Measurements from ENCODE around the gene TMTC2.

The TMTC2 gene

GRCh38 chr12:82695531-82695930, 8.8 kb downstream of the TMTC2 start:
- no peak for DNase-seq
- H3K4me1 ChIP-seq (ENCODE audit: control insufficient read depth, insufficient read depth, low read length, poor library complexity, severe bottlenecking), result no peaks in the 10 kb centered on the region

GRCh38 chr12:82696543-82696942, 9.8 kb downstream of the TMTC2 start:
- no peaks in the 10 kb centered on the region for H3K4me1 ChIP-seq (ENCODE audit: control insufficient read depth, insufficient read depth, low read length, poor library complexity, severe bottlenecking)
- no peak overlapping the region for H3K4me3 ChIP-seq (ENCODE audit: insufficient read depth, low read depth, low read length, poor library complexity, severe bottlenecking)
- no peaks in the 10 kb centered on the region for H3K27me3 ChIP-seq (replicated peaks; ENCODE audit: control insufficient read depth, insufficient read depth, low read length, poor library complexity, severe bottlenecking)
- H3K27ac ChIP-seq (ENCODE audit: insufficient read depth, low read length, poor library complexity, severe bottlenecking), result no peak overlapping the region
- no peaks in the 10 kb centered on the region for H3K36me3 ChIP-seq (ENCODE audit: control insufficient read depth, insufficient read depth, low read length)
- DNase-seq, result no peak
- no peaks in the 10 kb centered on the region for H3K9me3 ChIP-seq (ENCODE audit: control insufficient read depth, low read length)

More at GRCh38 chr12:82695531-82695930, 8.8 kb downstream of the TMTC2 start:
- H3K4me3 ChIP-seq (ENCODE audit: insufficient read depth, low read depth, low read length, poor library complexity, severe bottlenecking), result no peak overlapping the region
- no peaks in the 10 kb centered on the region for H3K36me3 ChIP-seq (ENCODE audit: control insufficient read depth, insufficient read depth, low read length)
- H3K9me3 ChIP-seq (ENCODE audit: control insufficient read depth, low read length), result no peaks in the 10 kb centered on the region
- no peaks in the 10 kb centered on the region for H3K27me3 ChIP-seq (replicated peaks; ENCODE audit: control insufficient read depth, insufficient read depth, low read length, poor library complexity, severe bottlenecking)
- H3K27ac ChIP-seq (ENCODE audit: insufficient read depth, low read length, poor library complexity, severe bottlenecking), result no peak overlapping the region

- H3K27me3 ChIP-seq (replicated peaks; ENCODE audit: control insufficient read depth, insufficient read depth, low read length, poor library complexity, severe bottlenecking), result no peaks in the 10 kb centered on the region
- H3K4me1 ChIP-seq (ENCODE audit: control insufficient read depth, insufficient read depth, low read length, poor library complexity, severe bottlenecking), result no peaks in the 10 kb centered on the region
- no peak overlapping the region for H3K27ac ChIP-seq (ENCODE audit: insufficient read depth, low read length, poor library complexity, severe bottlenecking)
- DNase-seq, result no peak
- H3K4me3 ChIP-seq (ENCODE audit: insufficient read depth, low read depth, low read length, poor library complexity, severe bottlenecking), result no peak overlapping the region
- H3K36me3 ChIP-seq (ENCODE audit: control insufficient read depth, insufficient read depth, low read length), result no peaks in the 10 kb centered on the region
- H3K9me3 ChIP-seq (ENCODE audit: control insufficient read depth, low read length), result no peaks in the 10 kb centered on the region
Observed at GRCh38 chr12:82698708-82699564, 12.2 kb downstream of the TMTC2 start.

GRCh38 chr12:82705774-82706173, 19.1 kb downstream of the TMTC2 start:
- DNase-seq, result no peak
- Histone ChIP-seq H3K36me3 (ENCODE audit: control insufficient read depth, insufficient read depth, low read length) (no peaks in the 10 kb centered on the region), H3K9me3 (ENCODE audit: control insufficient read depth, low read length) (no peaks in the 10 kb centered on the region), H3K27ac (ENCODE audit: insufficient read depth, low read length, poor library complexity, severe bottlenecking) (no peak overlapping the region), H3K4me3 (ENCODE audit: insufficient read depth, low read depth, low read length, poor library complexity, severe bottlenecking) (no peak overlapping the region), H3K27me3 (replicated peaks; ENCODE audit: control insufficient read depth, insufficient read depth, low read length, poor library complexity, severe bottlenecking) (no peaks in the 10 kb centered on the region), H3K4me1 (ENCODE audit: control insufficient read depth, insufficient read depth, low read length, poor library complexity, severe bottlenecking) (no peaks in the 10 kb centered on the region)

GRCh38 chr12:82708061-82708879, 21.6 kb downstream of the TMTC2 start:
- Histone ChIP-seq H3K4me1 (ENCODE audit: control insufficient read depth, insufficient read depth, low read length, poor library complexity, severe bottlenecking) (no peaks in the 10 kb centered on the region), H3K9me3 (ENCODE audit: control insufficient read depth, low read length) (no peaks in the 10 kb centered on the region), H3K27me3 (replicated peaks; ENCODE audit: control insufficient read depth, insufficient read depth, low read length, poor library complexity, severe bottlenecking) (no peaks in the 10 kb centered on the region), H3K36me3 (ENCODE audit: control insufficient read depth, insufficient read depth, low read length) (no peaks in the 10 kb centered on the region), H3K4me3 (ENCODE audit: insufficient read depth, low read depth, low read length, poor library complexity, severe bottlenecking) (no peak overlapping the region), H3K27ac (ENCODE audit: insufficient read depth, low read length, poor library complexity, severe bottlenecking) (no peak overlapping the region)
- no peak for DNase-seq

GRCh38 chr12:82709794-82710355, 23.2 kb downstream of the TMTC2 start:
- Histone ChIP-seq H3K36me3 (ENCODE audit: control insufficient read depth, insufficient read depth, low read length) (no peaks in the 10 kb centered on the region), H3K9me3 (ENCODE audit: control insufficient read depth, low read length) (no peaks in the 10 kb centered on the region), H3K27ac (ENCODE audit: insufficient read depth, low read length, poor library complexity, severe bottlenecking) (no peak overlapping the region), H3K27me3 (replicated peaks; ENCODE audit: control insufficient read depth, insufficient read depth, low read length, poor library complexity, severe bottlenecking) (no peaks in the 10 kb centered on the region), H3K4me1 (ENCODE audit: control insufficient read depth, insufficient read depth, low read length, poor library complexity, severe bottlenecking) (no peaks in the 10 kb centered on the region), H3K4me3 (ENCODE audit: insufficient read depth, low read depth, low read length, poor library complexity, severe bottlenecking) (no peak overlapping the region)
- no peak for DNase-seq

- no peak for DNase-seq
- Histone ChIP-seq H3K4me1 (ENCODE audit: control insufficient read depth, insufficient read depth, low read length, poor library complexity, severe bottlenecking) (no peaks in the 10 kb centered on the region), H3K9me3 (ENCODE audit: control insufficient read depth, low read length) (no peaks in the 10 kb centered on the region), H3K27ac (ENCODE audit: insufficient read depth, low read length, poor library complexity, severe bottlenecking) (no peak overlapping the region), H3K36me3 (ENCODE audit: control insufficient read depth, insufficient read depth, low read length) (no peaks in the 10 kb centered on the region), H3K27me3 (replicated peaks; ENCODE audit: control insufficient read depth, insufficient read depth, low read length, poor library complexity, severe bottlenecking) (no peaks in the 10 kb centered on the region), H3K4me3 (ENCODE audit: insufficient read depth, low read depth, low read length, poor library complexity, severe bottlenecking) (no peak overlapping the region)
Observed at GRCh38 chr12:82710741-82711140, 24.0 kb downstream of the TMTC2 start.

GRCh38 chr12:82714427-82714826, 27.7 kb downstream of the TMTC2 start:
- DNase-seq, result no peak
- no peaks in the 10 kb centered on the region for H3K27me3 ChIP-seq (replicated peaks; ENCODE audit: control insufficient read depth, insufficient read depth, low read length, poor library complexity, severe bottlenecking)
- H3K27ac ChIP-seq (ENCODE audit: insufficient read depth, low read length, poor library complexity, severe bottlenecking), result no peak overlapping the region
- no peaks in the 10 kb centered on the region for H3K9me3 ChIP-seq (ENCODE audit: control insufficient read depth, low read length)
- no peak overlapping the region for H3K4me3 ChIP-seq (ENCODE audit: insufficient read depth, low read depth, low read length, poor library complexity, severe bottlenecking)
- no peaks in the 10 kb centered on the region for H3K36me3 ChIP-seq (ENCODE audit: control insufficient read depth, insufficient read depth, low read length)
- H3K4me1 ChIP-seq (ENCODE audit: control insufficient read depth, insufficient read depth, low read length, poor library complexity, severe bottlenecking), result no peaks in the 10 kb centered on the region

GRCh38 chr12:82721726-82722125, 35.0 kb downstream of the TMTC2 start:
- no peak for DNase-seq
- Histone ChIP-seq H3K27me3 (replicated peaks; ENCODE audit: control insufficient read depth, insufficient read depth, low read length, poor library complexity, severe bottlenecking) (no peaks in the 10 kb centered on the region), H3K36me3 (ENCODE audit: control insufficient read depth, insufficient read depth, low read length) (no peaks in the 10 kb centered on the region), H3K4me3 (ENCODE audit: insufficient read depth, low read depth, low read length, poor library complexity, severe bottlenecking) (no peak overlapping the region), H3K9me3 (ENCODE audit: control insufficient read depth, low read length) (no peaks in the 10 kb centered on the region), H3K4me1 (ENCODE audit: control insufficient read depth, insufficient read depth, low read length, poor library complexity, severe bottlenecking) (no peaks in the 10 kb centered on the region), H3K27ac (ENCODE audit: insufficient read depth, low read length, poor library complexity, severe bottlenecking) (no peak overlapping the region)

- DNase-seq, result no peak
- no peak overlapping the region for H3K27ac ChIP-seq (ENCODE audit: insufficient read depth, low read length, poor library complexity, severe bottlenecking)
- H3K4me1 ChIP-seq (ENCODE audit: control insufficient read depth, insufficient read depth, low read length, poor library complexity, severe bottlenecking), result no peaks in the 10 kb centered on the region
- H3K27me3 ChIP-seq (replicated peaks; ENCODE audit: control insufficient read depth, insufficient read depth, low read length, poor library complexity, severe bottlenecking), result no peaks in the 10 kb centered on the region
- no peaks in the 10 kb centered on the region for H3K36me3 ChIP-seq (ENCODE audit: control insufficient read depth, insufficient read depth, low read length)
- H3K4me3 ChIP-seq (ENCODE audit: insufficient read depth, low read depth, low read length, poor library complexity, severe bottlenecking), result no peak overlapping the region
- H3K9me3 ChIP-seq (ENCODE audit: control insufficient read depth, low read length), result no peaks in the 10 kb centered on the region
Observed at GRCh38 chr12:82723093-82723492, 36.4 kb downstream of the TMTC2 start.
